ENCODE results near the gene URB2. TPM values are rescaled to one million over a fixed set of nuclear protein-coding genes. Genes with fewer than 3 reads are reported as not detected.
"Not testable (repeated sequence)": the region's sequence is repeated elsewhere in the genome, so short reads cannot be mapped to it uniquely, and the experiment has no call there.

The URB2 gene
- polyA plus RNA-seq, 1 donor: 6.2 TPM

DNA sequence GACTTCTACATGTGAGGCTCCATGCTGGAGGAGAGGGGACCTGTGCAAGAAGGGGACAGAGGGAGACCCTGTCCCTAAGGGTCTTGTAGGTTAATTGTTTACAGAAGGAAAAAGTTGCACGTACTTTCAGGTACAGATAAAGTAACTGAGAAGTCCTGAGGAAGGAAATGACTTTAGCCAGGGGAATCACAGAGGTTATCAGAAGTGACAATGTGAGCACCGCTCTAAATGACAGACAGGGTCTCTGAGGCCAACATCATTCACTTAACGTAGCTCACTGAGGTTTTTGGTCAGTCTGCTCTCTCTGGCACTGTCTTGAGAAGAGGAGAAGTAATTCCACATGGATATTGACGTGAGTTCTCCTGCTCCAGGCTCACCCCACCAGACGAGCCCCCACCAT lies 12.1 kb upstream of the URB2 start:
- no peak for DNase-seq (ENCODE audit: low read depth)

DNA sequence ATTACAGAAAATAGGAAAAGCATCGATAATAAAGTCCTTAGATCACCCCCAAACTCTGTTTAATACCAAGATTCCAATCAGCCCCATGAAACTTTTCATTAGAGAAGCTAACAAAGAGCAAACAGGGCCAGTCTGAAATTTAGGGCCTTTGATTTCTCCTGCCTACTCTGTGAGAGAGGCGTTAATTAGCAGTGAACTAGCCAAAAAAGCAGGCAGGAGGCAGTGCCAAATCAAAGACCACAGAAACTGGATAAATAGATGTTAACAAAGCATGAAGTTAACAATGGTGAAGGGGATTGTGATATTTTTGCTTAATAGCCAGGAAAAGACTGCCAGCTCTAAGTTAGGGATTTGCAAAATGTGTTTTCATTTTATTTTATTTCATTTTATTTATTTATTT lies 11.3 kb upstream of the URB2 start:
- DNase-seq (ENCODE audit: low read depth): no peak

DNA sequence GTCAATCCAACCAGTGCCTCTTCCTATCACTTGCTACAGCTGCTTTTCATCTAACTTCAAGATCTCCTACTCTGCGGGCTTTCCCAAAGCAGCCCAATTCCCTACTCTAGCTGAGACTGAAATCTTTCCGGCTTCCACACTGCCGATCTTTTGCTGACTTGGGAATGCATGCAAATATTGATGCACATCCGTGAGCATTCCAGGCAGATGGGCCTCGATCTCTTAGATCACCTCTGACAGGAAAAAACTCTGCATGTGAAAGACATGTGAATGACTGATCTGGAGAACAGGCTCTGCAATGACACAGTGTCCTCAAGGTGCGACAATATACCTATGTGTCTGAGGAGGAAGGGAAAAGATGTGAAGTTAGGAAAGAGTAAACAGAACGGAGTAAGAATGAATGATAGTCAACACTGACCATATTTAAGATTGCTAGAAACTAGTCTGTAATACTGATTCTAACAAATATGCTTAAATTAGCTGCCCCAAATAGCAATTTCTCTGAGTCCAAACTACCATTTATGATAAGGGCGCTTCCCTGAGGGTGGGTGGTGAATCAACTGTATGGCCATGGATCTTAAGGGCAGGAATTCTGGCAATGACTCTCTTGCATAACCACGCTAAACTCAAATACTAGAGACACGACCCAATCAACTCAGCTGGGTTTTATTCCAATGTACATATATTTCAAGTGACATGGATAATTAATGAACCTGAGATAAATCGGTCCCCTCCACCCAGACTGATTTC lies 8.5 kb upstream of the URB2 start:
- no peak for DNase-seq (ENCODE audit: low read depth)

DNA sequence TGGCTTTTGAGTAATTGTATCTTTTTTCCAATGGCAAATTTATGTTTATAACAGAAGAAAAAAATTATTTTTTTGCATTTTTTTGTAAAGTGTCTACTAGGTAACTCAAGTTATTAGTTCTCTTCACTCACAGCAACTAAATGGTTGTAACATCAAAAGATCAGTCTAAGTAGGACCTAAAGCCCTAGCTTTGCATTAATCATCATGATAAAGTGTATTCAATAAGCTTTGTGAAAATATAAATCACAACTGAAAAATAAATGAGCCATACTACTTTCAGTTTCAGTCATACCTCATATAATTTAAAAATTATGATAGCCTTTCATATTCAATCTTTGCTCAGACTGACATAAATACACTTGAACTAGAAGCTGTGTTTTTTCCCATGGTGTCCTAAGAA lies 7.0 kb upstream of the URB2 start:
- no peak for DNase-seq (ENCODE audit: low read depth)

DNA sequence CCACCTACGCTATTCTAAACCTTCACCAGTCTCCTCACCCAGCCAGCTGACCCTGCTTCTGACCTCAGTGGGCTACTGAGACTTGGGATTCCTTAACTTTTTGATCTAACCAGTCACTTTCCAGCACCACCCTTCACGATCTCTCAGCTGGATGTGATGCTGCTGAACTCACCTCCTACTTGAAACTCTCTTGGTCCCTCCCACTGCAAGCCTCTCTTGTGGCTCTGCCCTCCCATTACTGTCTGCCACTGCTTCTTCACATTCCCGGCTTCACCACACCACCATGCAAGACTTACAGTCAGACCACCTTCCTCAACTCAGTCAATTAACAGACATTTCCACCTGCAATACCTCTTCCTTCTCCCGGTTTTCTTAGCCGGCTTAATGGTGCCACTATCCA lies 6.4 kb upstream of the URB2 start:
- DNase-seq (ENCODE audit: low read depth): no peak

DNA sequence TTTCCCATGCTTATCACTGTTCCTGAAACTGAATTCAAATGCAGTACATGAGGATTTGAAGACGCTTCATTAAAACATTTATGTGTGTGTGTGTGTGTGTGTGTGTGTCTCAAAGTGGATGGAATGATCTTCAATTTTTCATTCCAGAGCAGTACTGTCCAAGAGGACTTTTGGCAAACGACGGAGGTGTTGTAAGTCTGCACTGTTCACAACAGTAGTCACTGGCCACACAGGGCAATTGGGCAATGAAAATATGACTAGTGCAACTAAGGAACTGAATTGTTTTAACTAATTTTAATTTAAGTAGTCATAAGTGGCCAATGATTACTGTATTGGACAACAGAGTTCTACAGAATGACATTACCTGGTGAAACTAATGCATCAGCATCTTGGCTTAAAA lies 5.2 kb upstream of the URB2 start:
- DNase-seq (ENCODE audit: low read depth): no peak

DNA sequence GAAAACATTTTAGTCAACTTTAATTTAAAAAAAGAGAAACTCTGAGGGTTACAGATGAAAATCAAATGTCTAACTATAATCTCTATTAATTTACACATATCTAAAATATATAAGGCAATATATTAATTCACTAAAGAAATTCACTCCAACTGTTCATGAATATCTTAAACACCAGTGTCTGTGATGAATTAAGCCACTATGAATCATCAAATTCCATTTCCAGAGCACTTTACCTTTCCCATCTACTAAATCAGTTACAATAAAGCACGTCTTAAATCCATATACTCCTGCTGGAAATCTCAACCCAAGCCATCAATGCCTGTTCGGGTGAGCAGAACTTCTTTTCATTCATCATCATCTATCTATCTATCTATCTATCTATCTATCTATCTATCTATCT lies 4.4 kb upstream of the URB2 start:
- DNase-seq (ENCODE audit: low read depth): no peak

DNA sequence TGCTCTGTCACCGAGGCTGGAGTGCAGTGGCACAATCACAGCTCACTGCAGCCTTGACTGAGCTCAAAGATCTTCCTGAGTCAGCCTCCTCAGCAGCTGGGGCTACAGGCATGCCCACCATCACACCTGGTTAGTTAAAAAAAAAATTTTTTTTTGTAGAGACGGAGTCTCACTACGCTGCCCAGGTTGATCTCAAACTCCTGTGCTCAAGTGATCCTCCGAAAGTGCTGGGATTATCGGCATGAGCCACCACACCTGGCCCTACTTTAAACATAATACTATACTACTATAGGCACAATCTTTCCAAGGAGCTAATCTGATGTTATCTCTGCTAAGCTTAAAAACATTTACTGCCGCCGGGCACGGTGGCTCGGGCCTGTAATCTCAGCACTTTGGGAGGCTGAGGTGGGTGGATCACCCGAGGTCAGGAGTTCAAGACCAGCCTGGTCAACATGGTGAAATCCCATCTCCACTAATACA lies 3.4 kb upstream of the URB2 start:
- DNase-seq (ENCODE audit: low read depth): not testable (repeated sequence)

DNA sequence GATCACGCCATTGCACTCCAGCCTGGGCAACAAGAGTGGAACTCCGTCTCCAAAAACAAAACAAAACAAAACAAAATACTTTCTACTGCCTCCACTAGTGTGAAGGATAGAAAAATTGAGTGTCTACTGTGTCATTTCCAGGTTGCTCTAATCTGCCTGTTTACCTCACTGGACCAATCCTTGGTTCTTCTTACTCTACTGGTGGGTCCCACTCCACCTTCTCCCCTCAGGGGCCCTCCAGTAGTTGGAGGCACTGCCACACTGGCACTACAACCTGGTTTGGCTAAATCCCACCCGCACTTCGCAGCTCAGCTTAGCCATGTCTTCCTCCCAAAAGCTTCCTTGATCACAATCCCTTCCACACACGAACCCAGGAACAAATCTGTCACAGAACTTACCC lies 2.8 kb upstream of the URB2 start:
- DNase-seq (ENCODE audit: low read depth): no peak

DNA sequence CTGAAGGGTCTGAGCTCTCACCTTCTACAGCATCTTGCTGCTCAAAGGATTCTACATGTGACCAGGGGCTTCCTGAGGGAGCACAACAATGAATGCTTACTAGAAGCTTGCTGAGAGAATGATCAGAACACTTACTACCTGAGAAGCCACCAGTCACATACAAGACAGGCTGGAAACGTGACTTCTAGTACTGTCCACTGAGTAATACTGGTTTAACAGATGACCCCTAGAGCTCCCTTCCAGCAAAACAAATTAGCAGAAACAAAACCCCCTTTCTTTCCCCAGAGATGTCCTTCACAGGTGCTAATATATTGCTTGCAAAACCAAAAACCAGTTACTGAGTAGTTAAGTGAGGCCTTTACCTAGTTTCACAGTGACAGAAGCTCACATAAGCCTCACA lies 2.2 kb upstream of the URB2 start:
- DNase-seq (ENCODE audit: low read depth): no peak

DNA sequence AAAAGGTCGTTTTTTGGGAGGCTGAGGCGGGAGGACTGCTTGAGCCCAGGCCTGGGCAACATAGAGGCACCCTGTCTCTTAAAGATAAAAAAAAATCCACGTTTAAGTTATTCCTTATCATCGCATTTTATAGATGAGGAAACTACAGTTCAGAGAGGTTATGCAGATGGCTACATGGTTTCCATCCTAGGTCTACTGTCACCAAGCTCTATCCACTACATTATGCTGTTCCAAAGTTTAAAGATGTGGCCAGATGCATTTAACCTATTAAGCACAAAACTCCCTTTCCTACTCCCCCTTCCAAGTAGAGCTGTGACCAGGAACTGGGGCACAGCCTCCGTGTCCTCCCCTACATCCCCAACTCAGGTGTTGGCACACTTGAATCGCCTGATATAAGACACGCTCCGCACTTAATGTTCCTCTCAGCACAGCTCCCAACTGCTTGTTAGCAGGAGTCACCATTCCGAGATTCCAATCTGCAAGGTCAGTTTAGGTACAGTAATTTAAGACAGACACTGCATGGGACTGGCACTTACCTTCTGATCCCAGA lies 1.5 kb upstream of the URB2 start:
- no peak for DNase-seq (ENCODE audit: low read depth)

DNA sequence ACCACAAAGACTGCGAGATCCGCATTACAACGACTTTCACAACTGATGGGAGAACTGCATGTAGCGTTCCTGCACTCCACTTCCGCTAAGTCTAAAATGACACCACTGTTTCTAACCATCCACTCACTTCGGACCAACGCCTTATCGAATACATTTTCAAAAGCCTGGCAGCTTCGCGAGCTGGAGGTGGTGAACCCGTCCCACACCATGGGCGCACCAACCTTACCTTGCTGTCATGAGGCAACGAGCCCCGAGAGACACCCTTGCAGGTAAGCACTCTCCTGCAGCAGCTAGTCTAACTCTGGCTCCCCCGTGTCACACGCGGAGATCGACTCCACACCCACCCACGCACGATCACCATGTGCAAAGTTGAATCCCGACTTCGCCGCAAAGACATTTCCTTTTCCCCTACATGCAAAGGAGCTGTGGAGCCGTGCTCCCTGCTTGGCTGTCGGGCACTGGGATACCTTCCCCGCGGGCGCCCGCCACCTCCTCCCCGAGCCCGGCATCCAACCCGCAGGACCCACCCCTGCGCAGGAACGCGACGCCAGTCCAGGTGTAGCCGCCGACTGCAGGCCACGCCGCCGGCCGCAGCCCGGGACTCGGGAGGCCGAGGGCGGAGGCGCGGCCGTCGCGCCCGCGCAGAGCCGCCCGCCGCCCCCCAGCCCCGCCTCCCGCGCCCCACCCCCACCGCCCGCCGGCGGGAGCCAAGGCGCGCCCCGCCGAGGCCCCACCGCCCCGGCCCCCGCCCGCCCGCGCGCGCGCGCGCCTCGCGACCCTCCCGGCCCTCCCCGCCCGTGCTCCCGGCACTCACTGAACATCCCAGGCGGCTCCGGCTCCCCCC lies 754 bp upstream of the URB2 start:
- DNase-seq (ENCODE audit: low read depth): peak; percentile 19

DNA sequence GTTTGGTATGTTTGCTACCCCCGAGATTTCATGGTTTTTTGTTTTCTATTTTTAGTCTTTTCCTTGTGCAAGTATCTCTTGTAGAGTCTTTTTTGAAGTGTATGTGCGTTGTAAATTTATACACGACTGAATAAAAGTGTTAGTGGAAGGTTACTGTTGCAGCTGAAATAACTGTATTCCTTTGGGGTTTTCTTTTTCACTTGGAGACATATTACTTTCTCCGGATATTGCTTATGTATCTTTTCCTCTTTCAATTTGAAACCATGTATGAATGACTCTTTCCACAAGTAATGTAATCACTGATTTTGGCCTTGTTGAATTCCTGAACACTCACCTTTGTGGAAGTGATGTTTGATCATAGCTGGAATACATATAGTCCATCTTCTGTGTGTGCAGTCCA lies 956 bp downstream of the URB2 start:
- DNase-seq (ENCODE audit: low read depth): no peak

DNA sequence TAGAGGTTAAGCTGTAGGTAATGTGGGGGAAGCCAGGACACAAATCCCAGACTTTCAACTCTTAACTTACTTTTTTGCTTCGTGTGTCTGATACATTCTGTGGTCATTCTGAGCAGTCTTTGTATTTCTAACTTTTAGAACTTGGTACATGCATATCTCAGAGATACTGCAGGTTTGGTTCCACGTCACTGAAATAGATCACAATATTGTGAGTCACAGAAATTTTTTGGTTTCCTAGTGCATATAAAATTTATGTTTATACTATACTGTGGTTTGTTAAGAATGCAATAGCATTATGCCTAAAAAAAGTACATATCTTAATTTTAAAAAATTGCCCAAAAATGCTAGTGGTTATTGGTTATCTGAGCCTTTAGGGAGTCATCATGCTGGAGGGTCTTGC lies 3.2 kb downstream of the URB2 start:
- DNase-seq (ENCODE audit: low read depth): no peak

DNA sequence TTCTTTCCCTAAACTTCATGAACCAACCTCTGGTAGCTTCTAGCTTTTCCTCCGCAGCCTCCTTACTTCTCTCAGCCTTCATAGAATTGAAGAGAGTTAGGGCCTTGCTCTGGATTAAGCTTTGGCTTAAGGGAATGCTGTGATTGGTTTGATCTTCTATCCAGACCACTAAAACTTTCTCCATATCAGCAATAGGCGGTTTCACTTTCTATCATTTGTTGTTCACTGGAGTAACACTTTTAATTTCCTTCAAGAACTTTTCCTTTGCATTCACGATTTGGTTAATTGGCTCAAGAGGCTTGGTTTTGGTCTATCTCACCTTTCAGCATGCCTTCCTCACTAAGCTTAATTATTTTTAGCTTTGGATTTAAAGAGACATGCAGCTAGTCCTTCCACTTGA lies 5.1 kb downstream of the URB2 start:
- no peak for DNase-seq (ENCODE audit: low read depth)

DNA sequence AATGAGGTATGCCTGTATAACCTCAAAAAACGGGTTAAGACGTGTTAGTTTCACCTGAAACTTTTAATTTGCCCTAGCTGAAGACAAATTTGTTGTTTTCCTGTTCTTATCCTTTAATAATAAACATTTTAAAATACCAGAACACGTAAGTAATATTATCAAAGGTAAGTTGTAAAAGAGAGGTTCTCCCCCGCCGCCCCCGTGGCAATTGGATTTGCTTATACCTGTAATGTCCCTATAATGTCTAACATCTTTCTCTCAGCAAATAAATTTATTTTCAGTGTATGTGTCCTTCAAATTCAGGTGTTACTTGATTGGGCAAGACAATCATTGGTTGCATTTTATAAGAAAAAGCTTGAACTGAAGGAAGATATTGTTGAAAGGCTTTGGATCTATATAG lies 5.9 kb downstream of the URB2 start:
- no peak for DNase-seq (ENCODE audit: low read depth)

DNA sequence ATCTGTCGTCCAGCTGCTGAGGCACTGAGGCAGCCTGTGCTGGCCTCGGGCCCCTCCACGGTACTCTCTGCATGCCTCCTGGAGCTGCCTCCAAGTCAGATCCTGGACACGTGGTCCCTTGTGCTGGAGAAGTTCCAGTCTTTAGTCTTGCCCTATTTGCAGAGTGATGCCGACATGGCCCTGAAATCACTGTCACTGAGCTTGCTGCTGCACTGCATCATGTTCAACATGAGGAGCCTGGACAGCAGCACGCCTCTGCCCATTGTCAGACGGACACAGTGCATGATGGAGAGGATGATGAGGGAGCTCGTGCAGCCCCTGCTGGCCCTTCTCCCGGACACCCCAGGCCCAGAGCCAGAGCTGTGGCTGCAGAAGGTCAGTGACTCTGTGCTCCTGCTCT lies 10.0 kb downstream of the URB2 start:
- DNase-seq (ENCODE audit: low read depth): no peak

DNA sequence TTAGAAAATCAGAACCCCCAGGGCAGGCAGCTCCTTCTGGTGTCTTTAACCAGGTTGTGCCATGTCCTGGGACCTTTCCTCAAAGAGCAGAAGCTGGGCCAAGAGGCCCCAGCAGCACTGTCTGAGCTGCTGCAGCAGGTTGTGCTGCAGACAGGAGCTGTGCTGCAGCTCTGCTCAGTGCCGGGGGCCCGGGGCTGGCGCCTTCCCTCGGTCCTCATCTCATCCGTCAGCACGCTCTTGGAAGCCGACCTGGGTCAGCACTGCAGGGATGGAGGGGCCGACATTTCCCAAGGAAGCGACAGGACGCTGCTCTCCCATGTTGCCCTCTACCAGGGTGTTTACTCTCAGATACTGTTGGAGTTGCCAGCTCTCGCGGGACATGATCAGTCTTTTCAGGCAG lies 11.7 kb downstream of the URB2 start:
- no peak for DNase-seq (ENCODE audit: low read depth)

DNA sequence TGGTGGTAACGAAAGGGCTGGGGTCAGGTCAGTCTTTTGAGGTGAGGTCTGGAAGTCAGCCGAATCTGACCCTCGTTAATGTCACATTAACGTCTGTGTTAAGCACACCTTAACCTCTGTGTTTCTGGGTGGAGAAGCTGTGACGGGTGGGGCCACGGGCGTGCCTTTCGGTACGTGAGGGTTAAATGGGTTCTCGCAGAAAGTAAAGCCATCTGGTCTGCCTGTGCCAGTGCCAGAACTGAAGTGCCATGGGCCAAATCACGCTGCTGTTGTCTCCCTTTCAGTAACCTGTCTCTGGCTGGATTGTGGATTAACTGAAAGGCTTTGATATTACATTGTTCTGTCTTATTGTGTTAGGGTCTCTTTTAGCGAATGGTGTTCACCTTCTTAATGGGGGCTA lies 14.4 kb downstream of the URB2 start:
- no peak for DNase-seq (ENCODE audit: low read depth)

DNA sequence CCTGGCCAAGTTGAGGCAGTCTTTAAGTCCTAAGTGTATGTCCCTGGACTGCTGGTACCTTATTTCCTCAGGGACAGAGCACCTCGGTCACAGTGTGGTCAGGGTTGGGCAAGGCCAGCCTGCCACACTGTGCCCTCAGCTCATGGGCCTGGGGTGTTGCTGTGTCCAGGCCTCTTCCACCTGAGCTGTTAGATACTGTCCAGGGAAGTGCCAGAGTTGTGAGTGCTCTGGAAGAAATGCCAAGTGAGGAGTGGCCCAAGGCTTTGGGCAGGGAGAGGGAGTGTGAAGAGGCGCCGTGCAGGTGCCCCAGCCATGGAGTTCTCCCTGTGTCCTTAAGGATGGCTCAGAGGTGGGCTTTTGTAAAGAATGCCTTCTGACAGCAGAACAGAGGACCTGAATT lies 15.3 kb downstream of the URB2 start:
- no peak for DNase-seq (ENCODE audit: low read depth)

DNA sequence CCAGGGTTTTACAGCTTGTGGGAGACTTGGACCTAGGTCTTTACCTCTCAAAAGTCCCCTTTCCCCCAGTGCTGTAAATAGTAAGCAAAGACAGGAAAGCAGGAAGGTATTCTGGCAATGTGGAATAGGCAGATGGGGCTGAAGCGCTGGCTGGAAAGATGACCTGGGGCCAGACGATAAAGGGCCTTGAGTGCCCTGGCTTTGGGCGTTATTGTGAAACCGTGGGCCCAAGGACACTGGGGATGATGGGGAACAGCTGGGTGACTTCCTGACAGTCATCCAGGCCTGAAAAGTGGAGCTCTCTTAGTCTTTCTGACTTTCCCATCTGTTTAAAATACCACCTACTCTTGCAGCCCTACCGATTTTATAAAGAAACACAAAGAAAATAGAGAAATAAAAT lies 16.3 kb downstream of the URB2 start:
- DNase-seq (ENCODE audit: low read depth): no peak

DNA sequence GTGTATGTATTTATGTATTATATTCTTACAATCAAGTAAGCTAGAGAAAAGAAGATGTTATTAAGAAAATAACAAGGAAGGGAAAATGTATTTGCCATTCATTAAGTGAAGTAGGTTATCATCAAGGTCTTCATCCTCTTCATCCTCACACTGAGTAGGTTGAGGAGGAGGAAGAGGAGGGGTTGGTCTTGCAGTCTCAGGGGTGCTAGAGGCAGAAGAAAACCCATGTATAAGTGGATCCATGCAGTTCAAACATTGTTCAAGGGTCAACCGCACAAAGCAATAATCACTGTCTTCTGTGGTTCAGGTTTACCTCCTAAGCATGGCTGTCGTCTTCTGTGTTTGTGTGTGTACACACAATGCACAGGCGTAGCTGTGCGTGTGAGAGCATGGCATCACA lies 16.9 kb downstream of the URB2 start:
- no peak for DNase-seq (ENCODE audit: low read depth)

All from forelimb muscle (tissue), 1 donor.